NCI-H187 (cell line): ENCODE results near the gene HIC1.

ENCODE experiments used
- DNase-seq, 2 experiments: peaks; one replicate each; lab custom pipeline; 2025; lab: John Stamatoyannopoulos, UW

Gene HIC1

GRCh38 chr17:2102931-2103809 lies 48.3 kb downstream of the HIC1 start:
- no peak for DNase-seq

- no peak for DNase-seq
Measured at GRCh38 chr17:2105663-2106062, 50.8 kb downstream of the HIC1 start.

- DNase-seq = no peak
Measured at GRCh38 chr17:2106308-2106955, 51.5 kb downstream of the HIC1 start.

- DNase-seq = no peak
Measured at GRCh38 chr17:2107050-2107449, 52.1 kb downstream of the HIC1 start.

- DNase-seq = no peak
Measured at GRCh38 chr17:2107506-2107905, 52.6 kb downstream of the HIC1 start.

GRCh38 chr17:2108170-2108569 lies 53.3 kb downstream of the HIC1 start:
- no peak for DNase-seq

- no peak for DNase-seq
Measured at GRCh38 chr17:2110436-2110835, 55.5 kb downstream of the HIC1 start.

GRCh38 chr17:2111691-2112090 lies 56.8 kb downstream of the HIC1 start:
- DNase-seq = no peak
